Tibial nerve (tissue), 4 donors: ENCODE data around the gene CMPK2.

Experiments
- EP300 ChIP-seq, 2 donors: sonication (generic); formaldehyde crosslinking; IDR thresholded peaks; one replicate each; pipeline ENCODE4 v1.6.1; 2017; ENCODE audit warnings: antibody characterized with exemption in 2 of 2, mild to moderate bottlenecking in 1 of 2
- POLR2A ChIP-seq, 2 donors: fragments of 450-650 bp; IDR thresholded peaks; one replicate each; pipeline ENCODE4 v1.6.1; 2017; ENCODE audit warnings: antibody characterized with exemption in 2 of 2, mild to moderate bottlenecking in 2 of 2, moderate library complexity in 2 of 2
- TF ChIP-seq, protein P1 (sequence below), 5 experiments: fragments of 200-600 bp in 3 of 5; fragments of 450-650 bp in 2 of 5; sonication (generic) in 3 of 5; IDR thresholded peaks; one replicate each; pipeline ENCODE4 v1.5.1; 2016 to 2019; ENCODE audit warnings: antibody characterized with exemption in 5 of 5, mild to moderate bottlenecking in 3 of 5, moderate library complexity in 2 of 5

DNA sequence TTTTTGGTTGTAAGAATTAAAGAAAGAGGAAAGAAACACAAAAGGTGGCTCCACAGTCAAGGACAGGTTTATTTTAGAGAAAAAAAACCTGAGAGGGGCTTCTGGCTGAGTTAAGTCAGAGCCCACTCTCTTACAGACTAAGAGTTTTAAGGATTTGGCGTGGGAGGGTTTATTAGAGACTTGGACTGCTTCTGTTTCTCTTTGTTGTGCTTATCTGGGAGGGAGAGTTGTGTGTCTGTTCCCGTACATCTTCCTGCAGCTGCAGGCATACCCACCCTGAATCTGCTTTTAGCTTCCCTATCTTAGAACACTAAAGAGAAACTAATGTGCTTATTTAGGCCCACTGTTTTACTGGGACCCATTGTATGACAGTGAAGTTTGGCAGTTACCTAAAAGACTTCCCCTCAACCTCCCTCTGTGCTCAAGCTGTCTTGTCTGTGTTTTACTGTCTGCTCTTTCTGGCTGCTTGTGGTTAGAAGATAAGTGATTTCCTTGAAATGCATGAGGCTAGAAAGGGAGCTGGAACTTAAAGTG is 14.6 kb upstream of the CMPK2 start:
- TF ChIP-seq, protein P1, sequence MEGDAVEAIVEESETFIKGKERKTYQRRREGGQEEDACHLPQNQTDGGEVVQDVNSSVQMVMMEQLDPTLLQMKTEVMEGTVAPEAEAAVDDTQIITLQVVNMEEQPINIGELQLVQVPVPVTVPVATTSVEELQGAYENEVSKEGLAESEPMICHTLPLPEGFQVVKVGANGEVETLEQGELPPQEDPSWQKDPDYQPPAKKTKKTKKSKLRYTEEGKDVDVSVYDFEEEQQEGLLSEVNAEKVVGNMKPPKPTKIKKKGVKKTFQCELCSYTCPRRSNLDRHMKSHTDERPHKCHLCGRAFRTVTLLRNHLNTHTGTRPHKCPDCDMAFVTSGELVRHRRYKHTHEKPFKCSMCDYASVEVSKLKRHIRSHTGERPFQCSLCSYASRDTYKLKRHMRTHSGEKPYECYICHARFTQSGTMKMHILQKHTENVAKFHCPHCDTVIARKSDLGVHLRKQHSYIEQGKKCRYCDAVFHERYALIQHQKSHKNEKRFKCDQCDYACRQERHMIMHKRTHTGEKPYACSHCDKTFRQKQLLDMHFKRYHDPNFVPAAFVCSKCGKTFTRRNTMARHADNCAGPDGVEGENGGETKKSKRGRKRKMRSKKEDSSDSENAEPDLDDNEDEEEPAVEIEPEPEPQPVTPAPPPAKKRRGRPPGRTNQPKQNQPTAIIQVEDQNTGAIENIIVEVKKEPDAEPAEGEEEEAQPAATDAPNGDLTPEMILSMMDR (IDR thresholded peaks at IDR 0.05), result no peak
- TF ChIP-seq POLR2A (IDR thresholded peaks at IDR 0.05), result no peak
- TF ChIP-seq EP300 (IDR thresholded peaks at IDR 0.05), result no peak
